ENCODE results near the gene NOMO2.
"Not testable (repeated sequence)": the region's sequence is repeated elsewhere in the genome, so short reads cannot be mapped to it uniquely, and the experiment has no call there.

Gene NOMO2

GRCh38 chr16:18575945-18576344, 14.0 kb upstream of the NOMO2 start:
- not testable (repeated sequence) for DNase-seq

GRCh38 chr16:18575298-18575917, 13.5 kb upstream of the NOMO2 start:
- not testable (repeated sequence) for DNase-seq

GRCh38 chr16:18573887-18574286, 12.0 kb upstream of the NOMO2 start:
- DNase-seq, result not testable (repeated sequence)

GRCh38 chr16:18572973-18573372, 11.1 kb upstream of the NOMO2 start:
- not testable (repeated sequence) for DNase-seq

GRCh38 chr16:18571307-18571850, 9.5 kb upstream of the NOMO2 start:
- not testable (repeated sequence) for DNase-seq

GRCh38 chr16:18570529-18571306, 8.8 kb upstream of the NOMO2 start:
- not testable (repeated sequence) for DNase-seq

- not testable (repeated sequence) for DNase-seq
Measured at GRCh38 chr16:18560416-18561220, 1.3 kb downstream of the NOMO2 start.

GRCh38 chr16:18553671-18554070, 8.2 kb downstream of the NOMO2 start:
- DNase-seq, result not testable (repeated sequence)

GRCh38 chr16:18547382-18547781, 14.5 kb downstream of the NOMO2 start:
- not testable (repeated sequence) for DNase-seq

- not testable (repeated sequence) for DNase-seq
Measured at GRCh38 chr16:18546853-18547252, 15.0 kb downstream of the NOMO2 start.

- DNase-seq, result not testable (repeated sequence)
Measured at GRCh38 chr16:18544232-18545081, 17.4 kb downstream of the NOMO2 start.

- DNase-seq, result not testable (repeated sequence)
Measured at GRCh38 chr16:18541912-18542311, 20.0 kb downstream of the NOMO2 start.

- not testable (repeated sequence) for DNase-seq
Measured at GRCh38 chr16:18537004-18537403, 24.9 kb downstream of the NOMO2 start.

- DNase-seq, result not testable (repeated sequence)
Measured at GRCh38 chr16:18535519-18536168, 26.3 kb downstream of the NOMO2 start.

- not testable (repeated sequence) for DNase-seq
Measured at GRCh38 chr16:18534308-18534707, 27.6 kb downstream of the NOMO2 start.

GRCh38 chr16:18531323-18531722, 30.6 kb downstream of the NOMO2 start:
- DNase-seq, result not testable (repeated sequence)

- DNase-seq, result not testable (repeated sequence)
Measured at GRCh38 chr16:18530329-18530728, 31.6 kb downstream of the NOMO2 start.

GRCh38 chr16:18526547-18526946, 35.4 kb downstream of the NOMO2 start:
- not testable (repeated sequence) for DNase-seq

- DNase-seq, result not testable (repeated sequence)
Measured at GRCh38 chr16:18525882-18526482, 35.9 kb downstream of the NOMO2 start.

- not testable (repeated sequence) for DNase-seq
Measured at GRCh38 chr16:18522637-18523036, 39.3 kb downstream of the NOMO2 start.

All from fibroblast of skin of right quadriceps (primary cell).